Measurements from ENCODE around the gene IPCEF1.

Gene IPCEF1

DNA sequence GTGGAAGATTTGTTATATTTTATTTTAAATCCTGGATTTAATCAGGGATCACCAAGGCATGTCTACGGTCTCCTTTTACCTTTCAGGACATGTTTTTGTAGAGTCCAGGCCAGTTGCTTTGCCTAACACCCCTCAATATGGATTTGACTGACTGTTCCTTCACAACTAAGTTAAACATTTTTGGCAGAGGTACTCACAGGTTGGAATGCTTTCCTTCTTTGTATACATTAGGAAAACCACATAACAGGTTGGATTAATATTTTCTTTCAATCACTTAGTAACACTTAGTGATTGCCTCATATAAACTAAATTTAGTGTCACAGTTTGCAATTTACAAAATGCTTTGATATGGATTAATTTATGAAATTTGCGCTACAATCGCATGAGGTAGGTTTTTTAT, 64.5 kb downstream of the IPCEF1 start:
- DNase-seq = no peak

DNA sequence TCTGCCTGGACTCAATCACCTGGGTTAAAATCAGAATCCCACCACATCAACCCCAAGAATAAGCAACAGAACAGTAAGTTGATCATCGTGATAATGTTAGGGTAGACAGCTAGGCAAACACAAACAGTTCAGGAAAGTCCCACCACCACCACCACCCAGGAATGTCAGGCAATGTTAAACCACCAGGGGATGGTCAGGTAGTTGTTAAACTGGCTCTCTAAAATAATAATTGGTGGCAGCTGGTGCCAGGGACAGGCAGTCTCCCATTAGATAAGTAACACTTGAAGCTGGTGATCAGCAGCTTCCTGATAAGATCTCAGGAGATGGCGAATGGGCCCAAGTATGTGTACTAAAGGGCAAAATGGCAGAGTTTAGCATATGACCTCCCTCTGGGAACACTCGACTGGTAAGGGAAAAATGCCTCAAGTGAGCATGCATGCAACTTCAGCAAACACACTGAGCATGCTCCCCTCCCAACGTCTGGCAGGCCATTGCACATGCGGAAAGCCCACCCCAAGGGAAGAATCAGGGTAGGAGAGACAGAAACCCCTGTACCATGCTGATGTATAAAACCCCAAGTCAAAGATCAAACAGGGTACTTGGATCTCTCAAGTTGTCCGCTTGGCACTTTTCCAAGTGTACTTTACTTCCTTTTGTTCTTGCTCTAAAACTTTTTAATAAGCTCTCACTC, 66.6 kb downstream of the IPCEF1 start:
- DNase-seq = no peak

DNA sequence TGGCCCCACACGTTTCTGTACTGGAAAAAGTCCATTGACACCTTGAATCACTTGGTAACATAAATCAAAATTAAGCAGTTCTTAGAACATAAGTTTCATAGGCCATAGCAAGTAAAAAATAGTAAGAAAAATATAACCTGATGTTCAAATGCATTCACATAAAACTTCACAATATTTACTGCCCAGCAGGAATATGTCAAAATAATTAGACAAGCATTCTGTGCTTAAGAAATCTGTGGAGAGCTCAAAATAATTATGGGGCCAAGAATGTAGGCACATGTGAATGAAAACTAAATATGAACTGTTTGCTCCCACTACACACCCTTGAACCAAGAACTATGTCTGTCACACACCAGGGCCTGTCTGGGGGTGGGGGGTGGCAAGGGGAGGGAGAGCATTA, 70.8 kb downstream of the IPCEF1 start:
- DNase-seq = no peak

DNA sequence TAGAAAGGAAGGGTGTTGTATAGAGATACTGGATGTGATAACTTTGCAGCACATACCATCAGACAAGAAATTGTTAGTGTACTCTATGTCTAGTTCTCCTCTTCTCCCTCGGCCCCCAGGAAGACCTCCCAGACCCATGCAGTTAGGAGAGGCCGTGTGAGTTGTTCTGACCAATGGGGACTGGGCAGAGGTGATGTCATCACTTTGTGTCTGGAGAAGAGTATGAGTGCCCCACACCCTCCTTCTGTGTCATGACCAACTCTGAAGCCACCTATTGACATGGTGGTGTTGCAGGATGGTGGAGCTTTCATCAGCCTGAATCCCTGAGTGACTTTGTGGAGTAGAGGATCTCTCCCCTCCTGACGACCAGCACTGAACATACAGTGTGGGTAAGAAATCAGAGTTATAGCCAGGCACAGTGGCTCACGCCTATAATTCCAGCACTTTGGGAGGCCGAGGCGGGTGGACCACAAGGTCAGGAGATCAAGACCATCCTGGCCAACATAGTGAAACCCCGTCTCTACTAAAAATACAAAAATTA, 72.2 kb downstream of the IPCEF1 start:
- DNase-seq = no peak

DNA sequence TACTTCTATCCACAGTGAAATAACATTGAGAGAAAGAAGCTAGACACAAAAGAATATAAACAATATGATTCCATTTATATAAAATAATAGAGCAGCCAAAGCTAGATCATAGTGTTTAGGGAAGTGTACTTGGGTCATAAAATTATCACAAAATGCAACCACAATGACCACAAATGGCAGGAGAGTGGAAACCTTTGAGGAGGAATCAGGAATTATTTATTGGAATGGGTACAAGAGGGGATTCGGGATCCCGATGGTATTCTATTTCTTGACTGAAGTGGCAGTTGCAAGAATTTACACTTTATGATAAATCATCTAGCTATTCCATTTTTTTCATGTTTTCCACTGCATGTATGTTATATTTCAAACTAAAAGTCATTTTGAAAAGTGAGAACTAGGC, 76.1 kb downstream of the IPCEF1 start:
- no peak for DNase-seq

DNA sequence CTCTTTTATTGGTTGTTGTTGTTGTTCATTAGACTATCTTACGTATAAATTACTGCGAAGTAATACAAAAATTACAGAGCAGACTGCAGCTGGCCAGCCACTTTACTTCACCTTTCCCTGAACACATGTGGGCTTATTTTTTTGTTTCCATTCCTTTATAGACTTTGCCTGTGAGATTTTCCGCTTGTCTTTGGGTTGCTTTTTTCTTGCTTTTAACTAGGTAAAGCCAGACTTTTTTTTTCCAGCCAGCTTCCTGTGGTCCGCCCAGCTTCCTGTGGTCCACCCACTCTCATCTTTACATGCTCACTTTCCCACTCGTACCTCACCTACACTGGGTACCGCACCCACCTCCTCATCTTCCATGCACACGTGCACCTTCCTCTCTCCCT, 79.0 kb downstream of the IPCEF1 start:
- DNase-seq = no peak

DNA sequence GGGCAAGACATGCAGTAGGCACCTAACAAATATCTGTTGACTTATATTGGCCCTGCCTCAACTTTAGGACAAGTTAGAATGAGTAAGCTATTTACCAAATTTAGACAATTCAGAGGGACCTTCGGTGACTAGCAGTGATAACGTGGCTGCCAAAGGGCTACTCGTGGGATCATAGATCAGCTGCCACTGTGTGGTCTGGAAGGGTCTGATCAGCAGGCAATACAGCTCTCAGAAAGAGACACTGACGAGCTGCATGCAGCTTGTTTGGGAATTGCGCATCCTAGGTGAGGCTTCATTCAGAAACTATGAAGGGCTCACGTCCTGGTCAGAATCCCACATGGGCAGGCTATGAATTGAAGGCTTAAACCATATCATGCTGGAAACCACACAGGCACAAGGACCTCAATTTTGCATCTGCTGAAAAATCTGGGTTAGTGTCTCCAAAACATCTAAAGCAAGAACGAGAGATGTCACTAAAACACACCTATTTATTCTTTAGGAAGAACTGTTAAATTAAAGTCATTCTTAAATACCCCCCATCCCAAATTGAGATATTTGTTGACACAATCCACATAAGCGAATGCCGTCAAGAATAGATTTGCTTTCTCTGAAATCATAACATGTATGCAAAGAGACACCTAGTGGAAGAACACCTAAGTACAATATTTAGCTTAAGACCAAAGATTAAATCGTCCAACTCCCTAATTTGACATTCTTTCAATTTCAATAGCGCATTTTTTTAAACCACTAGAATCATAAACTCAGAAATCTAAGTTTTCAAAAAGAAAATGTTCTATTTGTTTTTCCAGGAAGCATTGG, 79.6 kb downstream of the IPCEF1 start:
- peak; percentile 55 for DNase-seq

DNA sequence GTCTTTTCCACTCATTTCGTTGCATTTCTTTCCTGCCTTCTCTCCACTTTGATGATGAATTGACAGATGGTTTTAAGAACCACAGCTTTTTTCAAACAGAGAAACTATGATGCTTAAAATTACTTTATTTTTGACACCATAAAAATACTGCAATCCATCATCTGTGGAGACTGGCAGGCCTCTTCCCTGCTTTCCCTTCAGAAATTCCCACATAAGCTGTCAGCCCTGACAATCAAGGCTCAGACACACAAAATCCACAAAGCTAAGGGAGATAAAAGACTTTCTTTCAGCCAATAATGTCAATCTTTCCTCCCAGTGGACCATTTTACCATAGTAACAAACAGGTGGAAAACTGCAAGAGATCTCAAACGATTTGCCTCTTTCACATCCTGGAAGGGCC, 82.4 kb downstream of the IPCEF1 start:
- DNase-seq = no peak

DNA sequence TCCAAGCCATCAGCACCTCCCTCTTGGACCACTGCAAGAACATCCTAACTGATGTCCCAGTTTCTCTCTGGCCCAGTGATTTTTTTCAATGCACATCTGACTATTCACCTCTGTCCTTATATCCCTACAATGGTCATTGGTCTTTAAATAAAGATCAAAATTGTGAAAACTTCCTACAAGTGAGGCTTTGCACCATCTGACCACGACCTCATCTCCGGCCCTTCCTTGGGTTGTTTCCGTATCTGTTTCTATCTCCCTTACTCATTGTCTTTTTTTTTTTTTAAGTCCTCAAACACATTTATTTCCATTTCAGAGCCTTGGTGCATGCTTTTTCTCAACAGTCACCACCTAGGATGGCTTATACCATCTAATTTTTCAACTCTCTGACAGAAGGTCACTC, 88.1 kb downstream of the IPCEF1 start:
- no peak for DNase-seq

DNA sequence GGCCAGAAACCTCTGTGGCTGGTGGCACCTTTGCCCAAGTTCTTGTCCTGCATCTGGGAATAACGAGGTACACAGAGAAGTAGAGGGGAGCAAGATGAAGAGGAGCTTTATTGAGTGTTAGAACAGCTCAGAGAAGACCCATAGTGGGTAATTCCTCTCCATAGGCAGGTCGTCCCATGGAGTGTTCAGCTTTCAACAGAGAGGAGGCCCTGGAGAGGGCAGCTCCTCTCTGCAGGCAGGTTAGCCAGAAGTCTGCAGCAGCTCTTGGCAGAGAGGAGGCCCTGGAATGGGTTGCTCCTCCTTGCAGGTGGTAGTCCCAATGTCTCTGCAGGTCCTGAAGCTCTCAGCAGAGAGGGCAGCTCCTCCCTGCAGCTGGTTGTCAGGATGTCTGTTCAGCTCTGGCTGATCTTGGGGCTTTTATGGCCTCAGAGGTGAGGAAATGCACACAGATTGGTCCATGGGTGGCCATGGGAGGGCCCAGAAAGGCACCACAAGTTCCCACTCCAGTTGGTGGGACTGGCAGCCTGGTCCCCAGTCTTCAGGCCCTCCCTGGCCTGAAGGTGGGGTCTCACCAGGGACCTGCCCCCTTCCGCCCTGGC, 89.0 kb downstream of the IPCEF1 start:
- DNase-seq = no peak

DNA sequence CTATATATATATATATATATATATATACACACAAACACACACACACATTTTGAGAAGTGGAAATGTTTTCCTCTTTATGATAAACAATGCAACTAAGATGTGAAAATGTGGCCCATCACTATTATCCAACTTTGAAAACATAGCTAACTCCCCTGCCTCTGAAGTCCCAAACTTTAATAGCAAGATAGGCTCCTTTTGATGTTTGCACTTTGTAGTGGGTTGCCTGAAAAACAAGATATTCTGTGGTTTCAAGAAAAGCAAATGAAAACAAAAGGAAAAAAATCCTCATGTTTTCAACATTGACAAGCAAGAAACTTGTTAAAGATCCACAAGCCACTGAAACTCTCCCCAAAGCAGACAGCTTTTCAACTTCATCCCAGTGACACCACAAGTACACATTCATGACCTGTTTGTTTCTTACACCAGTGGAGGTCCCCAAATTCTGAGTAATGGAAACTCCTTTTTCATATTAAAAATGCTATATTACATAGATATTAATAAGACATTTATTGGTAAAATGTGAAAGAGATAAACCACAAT, 90.0 kb downstream of the IPCEF1 start:
- DNase-seq = no peak

DNA sequence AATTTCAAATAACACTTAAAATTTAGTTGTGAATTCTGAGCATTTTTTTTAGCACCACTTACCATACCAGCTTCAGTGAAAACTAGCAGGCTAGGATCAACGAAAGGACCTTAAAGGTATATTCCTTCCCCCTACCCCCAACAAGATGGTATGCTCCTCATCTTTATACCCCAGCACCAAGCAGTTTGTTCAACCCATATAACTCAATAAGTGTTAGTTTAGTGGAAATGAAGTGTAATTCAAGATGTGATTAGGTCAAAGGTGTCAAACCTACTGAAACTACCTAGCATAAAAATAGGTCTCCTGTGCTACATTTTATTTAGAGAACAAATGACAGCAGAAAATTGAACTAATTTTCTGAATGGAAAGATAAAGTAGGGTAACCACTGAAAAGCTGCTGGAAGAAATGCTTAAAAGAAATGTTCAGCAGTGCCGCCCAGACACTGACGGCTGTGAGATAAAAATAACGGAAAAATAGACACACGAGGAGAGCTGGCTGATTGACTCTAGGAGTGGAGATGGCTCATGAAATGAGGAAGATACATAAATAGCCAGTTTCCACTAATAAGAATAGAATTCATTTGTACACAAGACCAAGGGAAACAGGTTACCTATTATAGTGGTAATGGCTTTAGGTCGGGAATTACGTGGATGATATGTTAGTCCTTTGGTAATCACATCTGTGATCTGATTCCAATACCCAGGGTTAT, 94.8 kb downstream of the IPCEF1 start:
- DNase-seq = no peak

DNA sequence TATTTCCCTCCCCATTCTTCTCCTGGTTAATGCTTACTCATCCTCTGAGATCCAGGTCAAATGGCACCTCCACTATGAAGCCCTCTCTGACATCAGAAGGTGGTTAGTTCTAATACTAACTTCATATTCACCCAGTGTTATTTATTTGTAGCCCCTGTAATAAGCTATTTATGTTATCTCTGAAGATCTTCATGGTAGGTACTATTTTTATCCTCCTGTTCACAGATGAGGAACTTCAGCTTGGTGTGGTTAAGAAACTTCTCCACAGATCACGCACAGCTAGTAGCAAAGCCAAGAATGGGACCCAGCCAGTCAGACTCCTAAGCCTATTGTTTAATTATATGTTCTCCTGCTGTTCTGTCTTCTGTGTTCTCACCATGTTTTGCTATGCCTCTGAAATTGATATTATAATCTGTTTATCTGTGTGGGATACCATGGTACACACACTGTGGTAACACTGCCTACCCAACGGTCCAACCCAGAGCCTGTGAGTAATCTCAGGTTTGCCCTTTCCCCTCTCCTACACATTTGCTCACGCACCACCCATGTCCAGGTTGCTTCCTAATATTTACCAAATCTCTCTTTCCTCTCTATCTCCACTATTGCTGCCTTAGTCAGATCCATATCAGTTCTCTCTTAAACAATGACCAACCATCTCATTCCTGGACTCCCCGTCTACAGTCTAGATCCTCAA, 98.4 kb downstream of the IPCEF1 start:
- DNase-seq = no peak

DNA sequence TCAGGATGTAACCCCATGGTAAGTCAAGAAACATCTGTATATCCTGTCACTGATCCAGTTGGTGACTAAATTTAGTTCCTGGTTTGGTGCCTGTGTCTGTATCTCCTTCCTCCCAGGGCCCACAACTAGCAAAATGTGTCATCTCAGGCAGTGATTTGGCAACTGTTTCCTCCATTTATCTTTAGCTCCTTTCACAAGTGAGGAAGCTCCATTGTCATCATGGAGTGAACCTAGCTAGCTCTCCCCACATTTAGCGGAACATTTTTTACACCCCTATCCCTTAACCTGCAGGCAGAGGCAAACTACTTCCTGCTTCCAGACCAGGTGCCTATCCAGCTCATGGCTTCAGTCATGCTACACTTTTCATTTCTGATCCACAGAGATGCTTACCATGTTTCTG, 99.5 kb downstream of the IPCEF1 start:
- DNase-seq = no peak

DNA sequence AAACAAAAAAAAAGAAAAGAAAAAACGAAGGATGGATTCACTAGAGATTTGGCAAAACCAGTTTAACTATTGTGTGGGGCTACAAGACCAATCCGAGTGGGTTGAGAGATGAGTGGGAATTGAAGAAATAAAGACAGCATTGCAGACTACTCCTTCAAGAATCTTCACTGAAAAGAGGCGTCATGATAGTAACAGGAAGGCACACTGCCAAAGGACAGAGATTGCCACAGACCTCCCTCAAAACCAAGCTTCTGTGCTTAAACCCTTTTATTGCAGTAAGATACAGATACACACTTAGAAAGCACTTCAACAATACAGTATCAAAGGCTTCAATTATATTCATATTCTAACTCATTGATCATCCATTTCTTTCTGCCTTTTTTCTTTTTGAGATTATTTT, 103.9 kb downstream of the IPCEF1 start:
- no peak for DNase-seq

DNA sequence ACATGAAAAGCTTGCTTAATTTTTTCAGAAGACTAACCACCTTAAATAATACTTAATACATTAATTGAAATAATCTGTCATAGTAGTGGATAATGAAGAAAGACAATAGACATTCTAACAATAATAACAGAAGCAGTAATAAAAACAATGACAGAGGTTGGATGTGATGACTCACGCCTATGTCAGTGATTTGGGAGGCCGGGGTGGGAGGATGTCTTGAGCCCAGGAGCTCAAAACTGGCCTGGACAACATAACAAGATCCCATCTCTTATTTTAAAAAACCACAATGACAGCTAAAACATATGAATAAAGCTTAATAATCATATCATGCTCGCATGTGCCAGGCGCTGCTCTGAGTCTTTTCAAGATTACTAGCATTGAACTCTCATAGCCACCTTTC, 105.5 kb downstream of the IPCEF1 start:
- DNase-seq = no peak

DNA sequence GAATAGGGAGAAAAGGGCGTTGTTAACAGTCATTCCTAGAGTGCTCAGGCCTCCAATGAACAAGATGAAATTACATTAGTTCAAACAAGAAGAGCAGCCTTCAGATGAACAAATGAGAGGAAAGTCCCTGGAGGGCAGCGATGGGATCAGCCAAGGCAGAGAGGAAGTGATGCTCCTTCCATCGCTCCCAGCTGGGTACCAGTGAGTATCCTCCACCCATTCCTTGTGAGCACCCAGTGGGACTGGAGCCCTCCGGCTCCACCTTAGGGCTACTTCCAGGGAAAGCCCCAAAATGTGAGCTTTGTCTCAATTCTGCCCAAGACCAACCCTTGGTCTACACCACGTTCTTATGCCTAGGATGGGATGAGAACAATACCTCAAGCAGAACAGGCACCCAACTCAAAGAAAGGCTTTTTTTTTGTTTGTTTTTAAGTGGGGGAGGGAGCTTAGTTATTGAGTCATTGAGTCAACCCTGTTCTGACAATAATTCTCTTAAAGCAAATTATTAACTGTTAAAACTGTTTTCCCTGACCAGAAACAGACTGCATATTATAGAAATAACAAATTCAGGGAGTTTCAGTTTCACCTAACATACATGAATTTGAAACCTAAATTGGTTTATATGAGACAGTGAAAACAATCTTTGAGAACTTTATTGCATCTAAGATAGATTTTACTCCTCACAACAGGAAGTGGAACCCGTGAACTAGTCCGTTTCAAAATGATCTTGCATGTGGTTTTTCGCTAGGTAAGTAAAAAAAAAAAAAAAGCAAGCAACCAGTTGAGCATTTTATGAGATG, 106.9 kb downstream of the IPCEF1 start:
- DNase-seq = peak; percentile 66

DNA sequence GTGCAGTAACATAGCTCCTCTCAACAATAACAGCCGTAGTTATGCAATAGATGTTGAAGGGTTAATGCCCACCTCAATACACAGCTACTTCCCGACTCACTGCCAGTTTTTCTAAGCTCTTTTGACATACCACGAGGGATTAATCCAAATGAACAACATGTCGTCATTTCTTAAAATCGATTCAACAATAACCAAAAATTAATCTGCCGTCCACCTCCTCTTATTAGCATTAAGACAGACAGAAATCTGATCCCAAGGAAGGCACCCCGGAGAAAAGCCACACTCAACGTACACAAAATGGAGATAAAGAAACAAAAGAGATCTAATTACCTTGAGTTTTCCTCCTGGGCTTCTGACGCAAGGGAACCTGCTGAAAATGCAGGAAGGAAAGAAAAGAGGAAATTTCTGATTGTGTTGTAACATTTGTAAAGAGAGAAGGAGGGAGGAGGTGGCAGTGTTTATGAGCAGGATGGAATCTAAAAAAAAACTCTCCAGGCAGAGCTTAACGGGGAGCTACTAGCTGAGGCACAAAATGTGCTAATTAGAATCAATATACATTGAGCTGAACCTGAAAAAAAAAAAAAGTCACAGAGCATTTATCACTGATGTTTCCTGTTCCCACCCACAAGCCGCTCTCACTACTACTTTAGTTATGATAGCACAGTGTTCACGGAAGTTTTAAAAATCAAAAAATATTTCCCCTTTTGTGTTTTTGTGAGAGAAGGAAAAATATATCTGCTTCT, 109.3 kb downstream of the IPCEF1 start:
- no peak for DNase-seq

DNA sequence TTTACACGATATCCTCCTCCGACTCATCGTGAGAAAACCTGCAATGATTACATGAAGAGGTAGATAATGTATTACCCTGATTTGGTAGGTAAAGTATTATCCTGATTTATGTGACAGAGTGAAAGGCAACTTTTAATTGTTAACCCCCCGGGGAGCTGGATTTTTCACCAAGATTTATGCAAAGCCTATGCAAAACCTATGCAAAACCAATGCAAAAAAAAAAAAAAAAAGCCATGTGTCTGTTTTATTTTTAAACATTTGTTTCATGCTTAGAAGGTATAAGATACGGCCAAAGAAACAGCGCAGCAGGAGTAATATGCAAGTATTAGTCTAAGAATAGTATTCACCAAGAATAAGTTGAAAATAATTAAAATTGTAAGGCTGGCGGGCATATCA, 109.9 kb downstream of the IPCEF1 start:
- no peak for DNase-seq

DNA sequence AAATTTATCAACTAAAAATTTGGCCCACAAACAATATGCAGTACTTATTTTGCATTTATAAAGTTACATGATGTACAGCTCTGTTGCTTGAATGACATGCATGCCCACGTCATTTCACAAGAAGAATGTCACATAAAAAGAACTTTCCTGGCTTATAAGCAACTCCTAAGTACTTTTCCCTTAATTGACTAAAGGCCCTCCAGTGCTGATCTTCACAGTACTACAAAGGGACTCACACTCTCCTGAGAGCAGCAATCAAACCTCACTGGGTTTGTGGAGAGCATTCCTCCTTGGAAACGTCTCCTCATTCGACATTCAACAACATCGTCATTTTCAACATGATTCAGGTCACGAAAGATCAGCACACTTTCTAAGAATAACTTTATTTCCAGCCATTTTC, 111.1 kb downstream of the IPCEF1 start:
- no peak for DNase-seq

All from activated CD8-positive, alpha-beta memory T cell treated with anti-CD3 and anti-CD28 coated beads, Interleukin-2, amount 50 U/mL, for 48 hours (primary cell).